Activated CD4-positive, alpha-beta T cell treated with anti-CD3 and anti-CD28 coated beads, Interleukin-2, amount 10 ng/mL, durations not matched to agents 7 days and 5 days (primary cell): ENCODE data around the gene GNA12. TPM values are rescaled to one million over a fixed set of nuclear protein-coding genes. Genes with fewer than 3 reads are reported as not detected.

ENCODE experiments used
- CTCF ChIA-PET: fragments of 350-600 bp; sonication (Branson Sonifier 250); formaldehyde crosslinking; loops from one replicate; lab custom pipeline; 2021; ENCODE audit warnings: antibody characterized with exemption; lab: Charles Lee
- POLR2A ChIA-PET: fragments of 350-600 bp; sonication (Branson Sonifier 250); formaldehyde crosslinking; loops from one replicate; lab custom pipeline; 2021; ENCODE audit warnings: antibody characterized with exemption; lab: Charles Lee
- DNase-seq: peaks from one replicate; pipeline ENCODE4 v3.0.0-alpha.2; 2020
- H3K27ac Mint-ChIP-seq: one replicate; pipeline ENCODE4 v1.8.0; 2021; ENCODE audit warnings: mild to moderate bottlenecking, moderate library complexity, mixed read lengths
- H3K27me3 Mint-ChIP-seq: one replicate; pipeline ENCODE4 v1.8.0; 2021; ENCODE audit warnings: mixed read lengths
- H3K36me3 Mint-ChIP-seq: one replicate; pipeline ENCODE4 v1.8.0; 2021; ENCODE audit warnings: low read depth, mixed read lengths
- H3K4me1 Mint-ChIP-seq: one replicate; pipeline ENCODE4 v1.8.0; 2021; ENCODE audit warnings: mixed read lengths
- H3K4me3 Mint-ChIP-seq: one replicate; pipeline ENCODE4 v1.8.0; 2021; ENCODE audit warnings: mild to moderate bottlenecking, moderate library complexity, mixed read lengths
- H3K9me3 Mint-ChIP-seq: one replicate; pipeline ENCODE4 v1.8.0; 2021; ENCODE audit warnings: mixed read lengths
- total RNA-seq, 2 experiments: library from RNA; stranded (reverse); gene quantifications; one replicate each; pipeline ENCODE4 v1.2.3, GENCODE V29; 2021

The GNA12 gene
- total RNA-seq, 2 experiments from 2014 or later = 16.2 to 17.1 TPM

- Mint-ChIP-seq H3K4me1 (peaks cover 45% of the 10 kb centered on the region), H3K27me3 (peaks cover 7% of the 10 kb centered on the region)
- POLR2A ChIA-PET = interaction anchor here (1.3 to 2.3 kb wide), 2 partner anchors 10 to 38 kb away, joined by 5 to 8 read pairs; no protein-coding TSS in a partner anchor
Observed at GRCh38 chr7:2709553-2710285, 134.4 kb downstream of the GNA12 start.

GRCh38 chr7:2708547-2709310, 135.4 kb downstream of the GNA12 start:
- no peak for DNase-seq
- no peaks in the 10 kb centered on the region for H3K36me3 Mint-ChIP-seq
- peaks cover 3% of the 10 kb centered on the region for H3K27me3 Mint-ChIP-seq
- H3K4me3 Mint-ChIP-seq = no peak overlapping the region
- H3K4me1 Mint-ChIP-seq = peaks cover 35% of the 10 kb centered on the region
- no peak overlapping the region for H3K27ac Mint-ChIP-seq
- CTCF ChIA-PET = interaction anchor here (0.6 to 6.4 kb wide), 25 partner anchors 9 to 1157 kb away, joined by 3 to 84 read pairs (median 5); partner anchors contain the start of gene AMZ1
- POLR2A ChIA-PET = no interaction called here
- no peaks in the 10 kb centered on the region for H3K9me3 Mint-ChIP-seq

More at GRCh38 chr7:2709553-2710285, 134.4 kb downstream of the GNA12 start:
- peaks cover 4% of the 10 kb centered on the region for H3K36me3 Mint-ChIP-seq
- peak overlapping the region; percentile 54 for H3K27ac Mint-ChIP-seq
- peak overlapping the region; percentile 43 for H3K4me3 Mint-ChIP-seq
- no peaks in the 10 kb centered on the region for H3K9me3 Mint-ChIP-seq
- peak; percentile 84 for DNase-seq
- CTCF ChIA-PET = interaction anchor here (0.5 to 6.4 kb wide), 48 partner anchors 10 to 1156 kb away, joined by 3 to 84 read pairs (median 5); partner anchors contain the start of gene AMZ1

GRCh38 chr7:2708041-2708440, 136.1 kb downstream of the GNA12 start:
- no peak for DNase-seq
- no peak overlapping the region for H3K4me3 Mint-ChIP-seq
- H3K4me1 Mint-ChIP-seq = peaks cover 29% of the 10 kb centered on the region
- H3K36me3 Mint-ChIP-seq = no peaks in the 10 kb centered on the region
- ChIA-PET CTCF (interaction anchor here (1.3 to 6.4 kb wide), 5 partner anchors 9 to 38 kb away, joined by 5 to 84 read pairs (median 36); partner anchors contain the start of gene AMZ1), POLR2A (interaction anchor here (0.6 kb wide), 1 partner anchor 126 kb away, joined by 4 read pairs; no protein-coding TSS in a partner anchor)
- no peak overlapping the region for H3K27ac Mint-ChIP-seq
- H3K9me3 Mint-ChIP-seq = no peaks in the 10 kb centered on the region
- H3K27me3 Mint-ChIP-seq = no peaks in the 10 kb centered on the region

- Mint-ChIP-seq H3K36me3 (no peaks in the 10 kb centered on the region), H3K27me3 (no peaks in the 10 kb centered on the region), H3K27ac (no peak overlapping the region), H3K4me3 (no peak overlapping the region), H3K4me1 (peaks cover 29% of the 10 kb centered on the region), H3K9me3 (no peaks in the 10 kb centered on the region)
- DNase-seq = no peak
- POLR2A ChIA-PET = interaction anchor here (0.6 kb wide), 1 partner anchor 127 kb away, joined by 4 read pairs; no protein-coding TSS in a partner anchor
- CTCF ChIA-PET = interaction anchor here (1.3 to 6.4 kb wide), 2 partner anchors 8 to 37 kb away, joined by 5 to 84 read pairs; no protein-coding TSS in a partner anchor
Observed at GRCh38 chr7:2707481-2707880, 136.6 kb downstream of the GNA12 start.

GRCh38 chr7:2706685-2707126, 137.4 kb downstream of the GNA12 start:
- Mint-ChIP-seq H3K36me3 (no peaks in the 10 kb centered on the region), H3K27me3 (peaks cover 4% of the 10 kb centered on the region), H3K9me3 (no peaks in the 10 kb centered on the region), H3K4me3 (no peak overlapping the region), H3K27ac (no peak overlapping the region), H3K4me1 (peaks cover 28% of the 10 kb centered on the region)
- POLR2A ChIA-PET = no interaction called here
- CTCF ChIA-PET = interaction anchor here (1.3 kb wide), 1 partner anchor 36 kb away, joined by 5 read pairs; no protein-coding TSS in a partner anchor
- DNase-seq = no peak

GRCh38 chr7:2705371-2706096, 138.6 kb downstream of the GNA12 start:
- Mint-ChIP-seq H3K4me1 (peaks cover 24% of the 10 kb centered on the region), H3K27me3 (peaks cover 4% of the 10 kb centered on the region)
- POLR2A ChIA-PET = no interaction called here

GRCh38 chr7:2702594-2702957, 141.5 kb downstream of the GNA12 start:
- Mint-ChIP-seq H3K27ac (no peak overlapping the region), H3K4me1 (peaks cover 35% of the 10 kb centered on the region), H3K36me3 (no peaks in the 10 kb centered on the region), H3K27me3 (peaks cover 4% of the 10 kb centered on the region), H3K4me3 (no peak overlapping the region), H3K9me3 (no peaks in the 10 kb centered on the region)
- no peak for DNase-seq
- CTCF ChIA-PET = interaction anchor here (1.8 to 6.8 kb wide), 2 partner anchors 8 to 21 kb away, joined by 4 to 84 read pairs; no protein-coding TSS in a partner anchor
- POLR2A ChIA-PET = no interaction called here

More at GRCh38 chr7:2705371-2706096, 138.6 kb downstream of the GNA12 start:
- H3K9me3 Mint-ChIP-seq = no peaks in the 10 kb centered on the region
- no peaks in the 10 kb centered on the region for H3K36me3 Mint-ChIP-seq
- CTCF ChIA-PET = interaction anchor here (0.7 to 1.0 kb wide), 3 partner anchors 13 to 35 kb away, joined by 3 to 8 read pairs (median 4); no protein-coding TSS in a partner anchor
- no peak overlapping the region for H3K27ac Mint-ChIP-seq
- no peak for DNase-seq
- no peak overlapping the region for H3K4me3 Mint-ChIP-seq

GRCh38 chr7:2701832-2702593, 142.1 kb downstream of the GNA12 start:
- Mint-ChIP-seq H3K27me3 (peaks cover 7% of the 10 kb centered on the region), H3K36me3 (no peaks in the 10 kb centered on the region), H3K27ac (peak overlapping the region; percentile 13), H3K9me3 (no peaks in the 10 kb centered on the region), H3K4me1 (peaks cover 38% of the 10 kb centered on the region), H3K4me3 (no peak overlapping the region)
- DNase-seq = no peak
- ChIA-PET CTCF (interaction anchor here (1.8 to 6.8 kb wide), 2 partner anchors 9 to 21 kb away, joined by 4 to 84 read pairs; no protein-coding TSS in a partner anchor), POLR2A (interaction anchor here (0.6 kb wide), 1 partner anchor 179 kb away, joined by 5 read pairs; no protein-coding TSS in a partner anchor)

- H3K9me3 Mint-ChIP-seq = no peaks in the 10 kb centered on the region
- H3K4me1 Mint-ChIP-seq = peaks cover 38% of the 10 kb centered on the region
- POLR2A ChIA-PET = no interaction called here
- CTCF ChIA-PET = interaction anchor here (0.6 to 6.8 kb wide), 3 partner anchors 9 to 504 kb away, joined by 3 to 84 read pairs (median 3); no protein-coding TSS in a partner anchor
- H3K4me3 Mint-ChIP-seq = no peak overlapping the region
- no peak for DNase-seq
- H3K27ac Mint-ChIP-seq = no peak overlapping the region
- peaks cover 7% of the 10 kb centered on the region for H3K27me3 Mint-ChIP-seq
- H3K36me3 Mint-ChIP-seq = no peaks in the 10 kb centered on the region
Observed at GRCh38 chr7:2701424-2701823, 142.7 kb downstream of the GNA12 start.

GRCh38 chr7:2700141-2700850, 143.8 kb downstream of the GNA12 start:
- Mint-ChIP-seq H3K27ac (peak overlapping the region; percentile 76), H3K4me1 (peaks cover 38% of the 10 kb centered on the region)
- POLR2A ChIA-PET = interaction anchor here (1.6 kb wide), 1 partner anchor 10 kb away, joined by 8 read pairs; no protein-coding TSS in a partner anchor

More at GRCh38 chr7:2700141-2700850, 143.8 kb downstream of the GNA12 start:
- H3K36me3 Mint-ChIP-seq = no peaks in the 10 kb centered on the region
- DNase-seq = no peak
- no peaks in the 10 kb centered on the region for H3K9me3 Mint-ChIP-seq
- CTCF ChIA-PET = interaction anchor here (1.6 to 6.8 kb wide), 5 partner anchors 10 to 231 kb away, joined by 3 to 84 read pairs (median 4); no protein-coding TSS in a partner anchor
- peaks cover 7% of the 10 kb centered on the region for H3K27me3 Mint-ChIP-seq
- H3K4me3 Mint-ChIP-seq = no peak overlapping the region
